SU-DHL-6 (cell line): ENCODE measurements around the gene MEDAG.

Source experiments
- CTCF ChIP-seq: fragments of 200-600 bp; sonication (generic); IDR thresholded peaks from one replicate; pipeline ENCODE4 v1.5.1; 2017; ENCODE audit warnings: antibody characterized with exemption, mild to moderate bottlenecking, low read length, moderate library complexity; ENCODE audit not compliant: insufficient read depth, poor library complexity, severe bottlenecking
- EZH2phosphoT487 ChIP-seq: fragments of 200-600 bp; sonication (generic), shearing (Covaris generic); conservative IDR thresholded peaks from 2 replicates; pipeline ENCODE4 v1.6.1; 2018; ENCODE audit warnings: mild to moderate bottlenecking, antibody characterized with exemption, low read length, moderate library complexity, mixed read lengths

GRCh38 chr13:30874561-30874960, 31.5 kb upstream of the MEDAG start:
- TF ChIP-seq CTCF (no peak), EZH2phosphoT487 (no peak)
